Neural cell (in vitro differentiated cells): ENCODE measurements around the gene GNG7. TPM values are rescaled to one million over a fixed set of nuclear protein-coding genes. Genes with fewer than 3 reads are reported as not detected.

ENCODE experiments used
- H2AFZ ChIP-seq: fragments of 200-600, 300-800 bp; sonication (generic), shearing (Covaris generic); 2 replicates; pipeline ENCODE4 v1.6.0; 2014; ENCODE audit warnings: low read depth, mild to moderate bottlenecking, antibody characterized with exemption, low read length, moderate library complexity
- H3F3A ChIP-seq: fragments of 200-600 bp; shearing (Covaris generic); 2 replicates; pipeline ENCODE4 v1.6.1; 2016; ENCODE audit warnings: mild to moderate bottlenecking, moderate library complexity, mixed read lengths, antibody characterized with exemption, low read length; ENCODE audit not compliant: insufficient read depth, poor library complexity, severe bottlenecking
- H3K27ac ChIP-seq: fragments of 200-600, 300-800 bp; sonication (generic), shearing (Covaris generic); 2 replicates; pipeline ENCODE4 v1.5.1; 2014; ENCODE audit warnings: mild to moderate bottlenecking, low read length, moderate library complexity
- H3K27me3 ChIP-seq: fragments of 300-800, 200-600 bp; sonication (generic), shearing (Covaris generic); 2 replicates; pipeline ENCODE4 v1.6.0; 2014; ENCODE audit warnings: mild to moderate bottlenecking, low read depth, low read length, moderate library complexity; ENCODE audit not compliant: insufficient read depth
- H3K36me3 ChIP-seq: fragments of 300-800, 200-600 bp; sonication (generic), shearing (Covaris generic); 2 replicates; pipeline ENCODE4 v1.5.1; 2014; ENCODE audit warnings: mild to moderate bottlenecking, antibody characterized with exemption, low read length, moderate library complexity; ENCODE audit not compliant: insufficient read depth
- H3K4me2 ChIP-seq: fragments of 300-800, 200-600 bp; sonication (generic), shearing (Covaris generic); 2 replicates; pipeline ENCODE4 v1.6.0; 2014; ENCODE audit warnings: mild to moderate bottlenecking, low read length
- H3K4me3 ChIP-seq: fragments of 300-800, 200-600 bp; sonication (generic), shearing (Covaris generic); 2 replicates; pipeline ENCODE4 v1.5.1; 2014; ENCODE audit warnings: mild to moderate bottlenecking, low read length, moderate library complexity
- H3K79me2 ChIP-seq: fragments of 200-600 bp; shearing (Covaris generic); replicated peaks from 2 replicates; pipeline ENCODE4 v1.6.0; 2014; ENCODE audit warnings: mild to moderate bottlenecking, low read length, moderate library complexity; ENCODE audit not compliant: insufficient read depth
- H3K9ac ChIP-seq: fragments of 300-800, 200-600 bp; sonication (generic), shearing (Covaris generic); 2 replicates; pipeline ENCODE4 v1.6.1; 2016; ENCODE audit warnings: mild to moderate bottlenecking, low read length, mixed read lengths
- H3K9me2 ChIP-seq: fragments of 200-600 bp; shearing (Covaris generic); 2 replicates; pipeline ENCODE4 v1.6.1; 2016; ENCODE audit warnings: mild to moderate bottlenecking, low read length, mixed read lengths; ENCODE audit not compliant: insufficient read depth
- H3K9me3 ChIP-seq: fragments of 200-600, 300-800 bp; sonication (generic), shearing (Covaris generic); 2 replicates; pipeline ENCODE4 v1.6.1; 2016; ENCODE audit warnings: mild to moderate bottlenecking, mixed run types, low read length, moderate library complexity, mixed read lengths
- H4K20me1 ChIP-seq: fragments of 200-600 bp; shearing (Covaris generic); 2 replicates; pipeline ENCODE4 v1.6.1; 2016; ENCODE audit warnings: mild to moderate bottlenecking, mixed run types; ENCODE audit not compliant: insufficient read depth
- CTCF ChIP-seq: fragments of 450-650 bp; IDR thresholded peaks from 2 replicates; pipeline ENCODE4 v1.5.1; 2014; ENCODE audit warnings: antibody characterized with exemption, mild to moderate bottlenecking, moderate library complexity; ENCODE audit not compliant: poor library complexity, severe bottlenecking
- EP300 ChIP-seq: fragments of 450-650 bp; conservative IDR thresholded peaks from 2 replicates; pipeline ENCODE4 v1.6.1; 2014; ENCODE audit warnings: antibody characterized with exemption, mild to moderate bottlenecking, moderate library complexity; ENCODE audit not compliant: poor library complexity, severe bottlenecking
- EZH2 ChIP-seq: fragments of 200-600, 300-800 bp; shearing (Covaris generic), sonication (generic); IDR thresholded peaks from 2 replicates; pipeline ENCODE4 v1.6.1; 2014; ENCODE audit warnings: antibody characterized with exemption, low read length, borderline replicate concordance, mild to moderate bottlenecking; ENCODE audit not compliant: insufficient read depth, poor library complexity, severe bottlenecking
- MXI1 ChIP-seq: fragments of 450-650 bp; conservative IDR thresholded peaks from 2 replicates; pipeline ENCODE4 v1.6.1; 2014; ENCODE audit warnings: antibody characterized with exemption, mild to moderate bottlenecking; ENCODE audit not compliant: poor library complexity, severe bottlenecking
- POLR2AphosphoS5 ChIP-seq: IDR thresholded peaks from 2 replicates; pipeline ENCODE4 v1.6.1; 2012
- RAD21 ChIP-seq: fragments of 450-650 bp; conservative IDR thresholded peaks from 2 replicates; pipeline ENCODE4 v1.6.1; 2014; ENCODE audit warnings: antibody characterized with exemption, mild to moderate bottlenecking, moderate library complexity
- REST ChIP-seq: IDR thresholded peaks from 2 replicates; pipeline ENCODE4 v1.6.1; 2012; ENCODE audit warnings: borderline replicate concordance
- SMC3 ChIP-seq: fragments of 450-650 bp; conservative IDR thresholded peaks from 2 replicates; pipeline ENCODE4 v1.6.1; 2014; ENCODE audit warnings: antibody characterized with exemption, mild to moderate bottlenecking, moderate library complexity; ENCODE audit not compliant: poor library complexity
- TAF1 ChIP-seq: IDR thresholded peaks from 2 replicates; pipeline ENCODE4 v1.6.1; 2012; ENCODE audit warnings: low read depth
- polyA plus RNA-seq: library from polyadenylated mRNA; depleted of rRNA; stranded (reverse); fragments of >200 nt; gene quantifications from 2 replicates; pipeline ENCODE4 v1.2.3, GENCODE V29; 2014

The GNG7 gene
- polyA plus RNA-seq, 1 donor from 2014 or later: 3.0 TPM

GRCh38 chr19:2639999-2640398, 62.5 kb downstream of the GNG7 start:
- TF ChIP-seq MXI1: no peak
- no peak for TF ChIP-seq SMC3
- no peak for TF ChIP-seq POLR2AphosphoS5
- no peak for TF ChIP-seq EP300
- H3K4me3 ChIP-seq: no peak overlapping the region
- no peak overlapping the region for H2AFZ ChIP-seq
- H3K9ac ChIP-seq: no peak overlapping the region
- no peaks in the 10 kb centered on the region for H3F3A ChIP-seq
- no peaks in the 10 kb centered on the region for H3K9me3 ChIP-seq
- H3K27me3 ChIP-seq: no peaks in the 10 kb centered on the region
- H3K4me2 ChIP-seq: no peak overlapping the region
- H4K20me1 ChIP-seq: no peaks in the 10 kb centered on the region
- no peaks in the 10 kb centered on the region for H3K9me2 ChIP-seq
- H3K27ac ChIP-seq: no peak overlapping the region
- no peaks in the 10 kb centered on the region for H3K36me3 ChIP-seq
- H3K79me2 ChIP-seq: no peaks in the 10 kb centered on the region

- Histone ChIP-seq H2AFZ (no peak overlapping the region), H3K79me2 (no peaks in the 10 kb centered on the region), H3K4me3 (no peak overlapping the region), H3K27ac (no peak overlapping the region), H3K9me2 (no peaks in the 10 kb centered on the region), H3F3A (no peaks in the 10 kb centered on the region), H3K27me3 (no peaks in the 10 kb centered on the region), H3K4me2 (no peak overlapping the region), H3K36me3 (no peaks in the 10 kb centered on the region), H3K9ac (no peak overlapping the region), H4K20me1 (no peaks in the 10 kb centered on the region), H3K9me3 (no peaks in the 10 kb centered on the region)
- TF ChIP-seq EZH2 (no peak), RAD21 (no peak), SMC3 (no peak), REST (no peak), MXI1 (no peak), POLR2AphosphoS5 (no peak), TAF1 (no peak), EP300 (no peak), CTCF (no peak)
Observed at GRCh38 chr19:2638417-2638940, 64.0 kb downstream of the GNG7 start.
